IMR-90 (cell line): ENCODE measurements around the gene ZBTB7B. TPM values are rescaled to one million over a fixed set of nuclear protein-coding genes. Genes with fewer than 3 reads are reported as not detected.

Source experiments
- ATAC-seq: fragments of 200-7000 bp; cut with Tn5 transposase; 2 replicates; pipeline ENCODE4 v1.9.1; 2020; ENCODE audit warnings: low read depth, mild to moderate bottlenecking, moderate library complexity
- BruUV-seq: library from RNA; stranded (reverse); fragments of 400-500 nt; replicated peaks from 2 replicates; lab custom pipeline; 2021; lab: Mats Ljungman, UMichigan
- CTCF ChIA-PET: fragments of 300-600 bp; formaldehyde crosslinking; extraction: SDS; loops from one replicate; lab custom pipeline; 2021; ENCODE audit warnings: antibody characterized with exemption; lab: Yijun Ruan, JAX
- POLR2A ChIA-PET: fragments of 300-600 bp; sonication (Branson Sonifier 250); formaldehyde crosslinking; loops from one replicate; lab custom pipeline; 2022; ENCODE audit warnings: antibody characterized with exemption; ENCODE audit not compliant: unreplicated experiment; lab: Charles Lee
- DNase-seq: peaks from one replicate; pipeline ENCODE4 v3.0.0; 2013
- H2AFZ ChIP-seq: replicated peaks from 2 replicates; pipeline ENCODE3; 2013; ENCODE audit warnings: low read length, mild to moderate bottlenecking; ENCODE audit not compliant: poor library complexity
- H2AK5ac ChIP-seq: 2 replicates; pipeline ENCODE4 v1.6.1; 2013; ENCODE audit warnings: low read depth, low read length, inconsistent platforms
- H2AK9ac ChIP-seq: replicated peaks from 2 replicates; pipeline ENCODE3; 2013; ENCODE audit warnings: mild to moderate bottlenecking, low read depth, low read length, moderate library complexity; ENCODE audit not compliant: poor library complexity
- H2BK120ac ChIP-seq: 2 replicates; pipeline ENCODE4 v1.6.1; 2013; ENCODE audit warnings: low read depth, low read length, inconsistent platforms
- H2BK15ac ChIP-seq: 3 replicates; pipeline ENCODE4 v1.6.1; 2013; ENCODE audit warnings: low read depth, low read length, inconsistent platforms
- H2BK20ac ChIP-seq: 2 replicates; pipeline ENCODE4 v1.6.1; 2013; ENCODE audit warnings: low read depth, mild to moderate bottlenecking, inconsistent platforms, low read length, moderate library complexity
- H2BK5ac ChIP-seq: 2 replicates; pipeline ENCODE4 v1.6.1; 2013; ENCODE audit warnings: mild to moderate bottlenecking, low read depth, low read length, inconsistent platforms; ENCODE audit not compliant: poor library complexity, severe bottlenecking
- H3K14ac ChIP-seq: replicated peaks from 2 replicates; pipeline ENCODE4 v1.6.1; 2013; ENCODE audit warnings: low read depth, low read length, inconsistent platforms
- H3K18ac ChIP-seq: 2 replicates; pipeline ENCODE4 v1.6.1; 2013; ENCODE audit warnings: low read depth, low read length, control low read depth
- H3K23ac ChIP-seq: 2 replicates; pipeline ENCODE4 v1.6.1; 2013; ENCODE audit warnings: low read depth, low read length, inconsistent platforms
- H3K27ac ChIP-seq: 2 replicates; pipeline ENCODE4 v1.5.1; 2013; ENCODE audit warnings: mild to moderate bottlenecking, control low read depth, low read length; ENCODE audit not compliant: insufficient read depth
- H3K27me3 ChIP-seq: 2 replicates; pipeline ENCODE4 v1.6.1; 2013; ENCODE audit warnings: low read length; ENCODE audit not compliant: control insufficient read depth, insufficient read depth
- H3K36me3 ChIP-seq: 2 replicates; pipeline ENCODE4 v1.6.1; 2013; ENCODE audit warnings: low read length, mixed read lengths; ENCODE audit not compliant: control insufficient read depth, insufficient read depth
- H3K4ac ChIP-seq: 2 replicates; pipeline ENCODE4 v1.6.1; 2013; ENCODE audit warnings: low read depth, low read length, inconsistent platforms
- H3K4me1 ChIP-seq: 2 replicates; pipeline ENCODE4 v1.6.1; 2013; ENCODE audit warnings: low read length, mixed read lengths; ENCODE audit not compliant: control insufficient read depth, insufficient read depth
- H3K4me2 ChIP-seq: 2 replicates; pipeline ENCODE4 v1.6.1; 2013; ENCODE audit warnings: low read depth, mild to moderate bottlenecking, control low read depth, low read length, moderate library complexity
- H3K4me3 ChIP-seq: 2 replicates; pipeline ENCODE4 v1.5.1; 2013; ENCODE audit warnings: low read depth, mild to moderate bottlenecking, control low read depth, low read length, moderate library complexity; ENCODE audit not compliant: insufficient read depth
- H3K56ac ChIP-seq: 2 replicates; pipeline ENCODE4 v1.6.1; 2013; ENCODE audit warnings: low read length, inconsistent platforms; ENCODE audit not compliant: insufficient read depth; ENCODE audit errors: extremely low read depth
- H3K79me1 ChIP-seq, 2 experiments: 2 replicates each; pipeline ENCODE4 v1.6.1; 2013; ENCODE audit warnings: low read length in 2 of 2, inconsistent platforms in 1 of 2, low read depth in 1 of 2
- H3K9ac ChIP-seq: 2 replicates; pipeline ENCODE4 v1.6.1; 2013; ENCODE audit warnings: low read depth, low read length, control low read depth
- H3K9me1 ChIP-seq: 2 replicates; pipeline ENCODE4 v1.6.1; 2013; ENCODE audit warnings: low read length, inconsistent platforms; ENCODE audit not compliant: insufficient read depth
- H3K9me3 ChIP-seq: 2 replicates; pipeline ENCODE4 v1.6.1; 2013; ENCODE audit warnings: low read length; ENCODE audit not compliant: control insufficient read depth, insufficient read depth
- H4K20me1 ChIP-seq: 2 replicates; pipeline ENCODE4 v1.6.1; 2013; ENCODE audit warnings: low read length, inconsistent platforms; ENCODE audit not compliant: insufficient read depth
- H4K5ac ChIP-seq: 2 replicates; pipeline ENCODE4 v1.6.1; 2013; ENCODE audit warnings: mild to moderate bottlenecking, low read depth, low read length, control low read depth
- H4K8ac ChIP-seq, 2 experiments: 2 replicates each; pipeline ENCODE4 v1.6.1; 2013; ENCODE audit warnings: low read depth in 2 of 2, low read length in 2 of 2, control low read depth in 1 of 2, inconsistent platforms in 1 of 2
- H4K91ac ChIP-seq: 2 replicates; pipeline ENCODE4 v1.6.1; 2013; ENCODE audit warnings: low read depth, low read length, inconsistent platforms; ENCODE audit not compliant: insufficient read depth
- RFX5 ChIP-seq: IDR thresholded peaks from 2 replicates; pipeline ENCODE4 v1.8.0; 2012; ENCODE audit warnings: low read depth, mild to moderate bottlenecking, low read length, moderate library complexity
- SMC3 ChIP-seq: fragments of 150-350 bp; IDR thresholded peaks from 2 replicates; pipeline ENCODE4 v1.6.1; 2016; ENCODE audit warnings: low read depth, mild to moderate bottlenecking, antibody characterized with exemption, low read length, moderate library complexity
- WGBS, 2 experiments: methylation state at CpG; one replicate each; pipeline versions ENCODE4 v1.1.5 to v1.1.7; 2013; ENCODE audit warnings: missing lambda C conversion rate in 2 of 2; ENCODE audit not compliant: insufficient read length in 1 of 2; ENCODE audit errors: extremely low coverage in 2 of 2; 5-methylcytosine and 5-hydroxymethylcytosine counted together
- dilution Hi-C: fragments of 300-500 bp; cut with HindIII; formaldehyde crosslinking; loops from one replicate; pipeline ENCODE4 v1.14.3; 2018; ENCODE audit warnings: low sequenced_read_pairs; ENCODE audit not compliant: unreplicated experiment
- in situ Hi-C: fragments of 300-500 bp; cut with MboI; formaldehyde crosslinking; loops from 3 replicates; pipeline ENCODE4 v1.14.3; 2019; ENCODE audit warnings: low sequenced_read_pairs, inconsistent platforms, mixed read lengths
- intact Hi-C: fragments of 100-400 bp; cut with micrococcal nuclease; formaldehyde crosslinking; loops from 2 replicates; pipeline ENCODE4 v1.10.0; 2022
- polyA plus RNA-seq, 3 experiments: library from polyadenylated mRNA; depleted of rRNA; stranded (reverse); fragments of >200 nt; gene quantifications; 2 replicates each; pipeline ENCODE4 v1.2.3, GENCODE V29; 2012; ENCODE audit warnings: low replicate concordance in 1 of 3
- total RNA-seq: library from RNA; depleted of rRNA; stranded (reverse); fragments of >200 nt; gene quantifications from 2 replicates; pipeline ENCODE4 v1.2.3, GENCODE V29; 2012

The ZBTB7B gene
- total and polyA plus RNA-seq, 2 of the 4 experiments (the other 2 are of a cell fraction): 7.7 to 17.4 TPM

DNA sequence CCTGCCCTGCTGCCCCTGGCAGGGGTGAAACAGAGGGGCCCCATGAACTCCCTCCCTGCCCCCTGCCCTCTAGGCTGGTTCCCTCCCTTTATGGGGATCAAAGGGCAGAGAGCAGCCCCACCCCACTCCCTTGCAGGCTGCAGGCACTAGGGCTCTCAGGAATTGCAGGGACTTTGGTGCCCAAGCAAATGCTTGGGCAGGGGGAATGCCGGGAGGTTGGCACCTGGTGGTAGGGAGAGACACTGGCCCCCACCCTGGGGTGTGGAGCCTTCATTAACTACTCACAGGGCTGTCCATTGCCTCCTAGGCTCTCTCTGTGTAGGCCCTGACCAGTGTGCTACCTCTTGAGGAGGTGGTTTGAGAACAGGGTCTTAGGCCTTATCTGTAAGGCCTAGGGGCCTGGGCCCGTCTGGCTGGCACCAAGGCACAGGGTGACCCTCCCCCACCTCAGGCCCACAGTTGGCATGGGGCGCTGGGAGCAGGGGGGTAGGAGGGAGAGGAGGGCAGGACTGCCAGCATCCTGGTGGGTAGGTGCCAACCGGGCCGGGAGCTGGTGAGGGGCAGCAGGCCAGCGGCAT, 4.7 kb downstream of the ZBTB7B start:
- H3K79me1 ChIP-seq: peaks cover 14 to 59% of the 10 kb centered on the region in 2 experiments
- POLR2A ChIA-PET: interaction anchor here (0.6 kb wide), 1 partner anchor 11 kb away, joined by 14 read pairs; no protein-coding TSS in a partner anchor
- H3K4ac ChIP-seq: no peak overlapping the region
- no peak overlapping the region for H2AK9ac ChIP-seq
- H3K27me3 ChIP-seq: no peaks in the 10 kb centered on the region
- H3K18ac ChIP-seq: no peak overlapping the region
- BruUV-seq: no TSS peak
- DNase-seq (no peak), ATAC-seq (no peak)
- H3K9me1 ChIP-seq: peaks cover 12% of the 10 kb centered on the region
- no peak overlapping the region for H4K8ac ChIP-seq
- H3K4me3 ChIP-seq: no peak overlapping the region
- no peak overlapping the region for H3K56ac ChIP-seq
- no peak overlapping the region for H2AFZ ChIP-seq
- intact Hi-C loops (no loop called here), in situ Hi-C loops (no loop called here), dilution Hi-C loops (no loop called here)
- H3K4me1 ChIP-seq: peaks cover 15% of the 10 kb centered on the region
- no peak overlapping the region for H2BK15ac ChIP-seq
- no peak overlapping the region for H2AK5ac ChIP-seq
- CTCF ChIA-PET: interaction anchor here (1.1 kb wide), 1 partner anchor 10 kb away, joined by 4 read pairs; no protein-coding TSS in a partner anchor
- H3K27ac ChIP-seq: no peak overlapping the region
- H4K20me1 ChIP-seq: peaks cover 11% of the 10 kb centered on the region
- no peak overlapping the region for H4K5ac ChIP-seq
- no peak overlapping the region for H3K4me2 ChIP-seq
- H3K9me3 ChIP-seq: no peaks in the 10 kb centered on the region
- H3K23ac ChIP-seq: no peak overlapping the region
- no peak overlapping the region for H4K91ac ChIP-seq
- peaks cover 2% of the 10 kb centered on the region for H3K36me3 ChIP-seq
- no peak overlapping the region for H2BK5ac ChIP-seq
- H2BK120ac ChIP-seq: no peak overlapping the region
- H3K9ac ChIP-seq: no peak overlapping the region
- no CpG with 5 or more reads among the region's 6 CpGs for WGBS, 2 experiments
- H2BK20ac ChIP-seq: no peak overlapping the region
- no peak for TF ChIP-seq RFX5
- no peak for TF ChIP-seq SMC3
- no peak overlapping the region for H3K14ac ChIP-seq
